Measurements from ENCODE around the gene HSD11B1.
A peak's percentile ranks its signal among the peaks of the same experiment; 100 is the strongest.

Gene HSD11B1

DNA sequence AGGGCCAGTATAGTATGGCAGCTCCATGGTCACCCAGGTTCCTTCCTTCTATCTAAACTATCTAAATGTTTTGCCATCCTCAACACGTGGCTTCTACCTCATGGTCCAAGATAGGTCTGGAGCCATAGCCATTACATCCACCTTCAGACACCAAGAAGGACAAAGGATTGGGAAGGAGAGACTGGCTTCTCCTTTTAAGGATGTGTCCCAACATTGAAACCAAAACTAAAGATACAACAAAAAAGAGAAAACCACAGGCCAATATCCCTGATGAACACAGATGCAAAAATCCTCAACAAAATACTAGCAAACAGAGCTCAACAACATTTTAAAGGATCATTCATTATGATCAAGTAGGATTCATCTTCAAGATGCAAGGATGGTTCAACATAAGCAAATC lies 24.8 kb downstream of the HSD11B1 start:
- H3K4me1 Mint-ChIP-seq, result peaks cover 53% of the 10 kb centered on the region
- ATAC-seq, result no peak
- peak overlapping the region; percentile 23 to 35 for H3K27ac Mint-ChIP-seq
- no peak overlapping the region for H3K4me3 Mint-ChIP-seq
- peaks cover 0 to 4% of the 10 kb centered on the region in 2 donors for H3K9me3 Mint-ChIP-seq
- no peaks in the 10 kb centered on the region for H3K27me3 Mint-ChIP-seq
- no peak for DNase-seq

- H3K9me3 Mint-ChIP-seq, result no peaks in the 10 kb centered on the region
- no peak overlapping the region for H3K27ac Mint-ChIP-seq
These were observed 28.1 kb downstream of the HSD11B1 start for GRCh38 chr1:209732725-209733124.

DNA sequence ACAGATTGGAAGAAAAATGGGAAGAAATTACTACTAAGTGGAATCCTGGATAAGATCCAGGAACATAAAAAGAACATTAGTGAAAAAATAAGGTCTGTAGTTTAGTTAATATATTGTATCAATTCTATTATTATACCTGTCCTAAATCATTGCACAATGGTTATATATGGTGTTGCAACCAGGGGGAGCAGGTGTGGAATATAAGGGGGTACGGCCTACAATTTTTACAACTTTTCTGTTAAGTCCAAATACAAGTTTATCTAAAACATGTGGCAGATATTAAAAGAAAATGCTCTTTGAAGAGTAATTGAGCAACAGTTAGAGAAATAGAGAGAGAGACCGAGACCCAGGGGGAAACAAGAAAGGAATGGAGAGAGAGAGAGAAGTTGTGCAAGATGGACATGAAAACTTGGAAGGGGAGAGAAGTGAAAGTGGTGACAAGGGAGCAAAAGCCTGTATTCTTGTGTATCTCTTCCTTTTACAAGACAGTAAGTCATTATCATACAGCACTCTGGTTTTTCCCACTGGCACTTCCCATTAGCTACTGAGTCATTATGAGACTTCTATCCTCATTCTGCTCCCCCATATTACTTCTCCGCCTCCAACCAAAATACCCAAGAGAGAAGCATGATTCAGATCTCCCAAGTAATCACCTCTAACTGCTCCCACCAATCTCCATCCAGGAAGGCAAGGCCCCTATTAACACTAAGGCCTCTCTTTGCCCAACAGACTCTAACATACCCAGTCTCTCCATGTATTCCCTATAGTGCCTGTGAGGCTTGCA lies 29.0 kb downstream of the HSD11B1 start:
- peak overlapping the region in 1 of 2 donors; percentile 7 for H3K4me3 Mint-ChIP-seq
- ATAC-seq (peak; percentile 49), DNase-seq (no peak)
- peaks cover 50% of the 10 kb centered on the region for H3K4me1 Mint-ChIP-seq
- H3K27me3 Mint-ChIP-seq, result no peaks in the 10 kb centered on the region
- H3K27ac Mint-ChIP-seq, result no peak overlapping the region
- H3K9me3 Mint-ChIP-seq, result no peaks in the 10 kb centered on the region

More at GRCh38 chr1:209732725-209733124, 28.1 kb downstream of the HSD11B1 start:
- DNase-seq, result no peak
- H3K4me1 Mint-ChIP-seq, result peaks cover 53% of the 10 kb centered on the region
- no peak for ATAC-seq
- no peak overlapping the region for H3K4me3 Mint-ChIP-seq
- H3K27me3 Mint-ChIP-seq, result no peaks in the 10 kb centered on the region

DNA sequence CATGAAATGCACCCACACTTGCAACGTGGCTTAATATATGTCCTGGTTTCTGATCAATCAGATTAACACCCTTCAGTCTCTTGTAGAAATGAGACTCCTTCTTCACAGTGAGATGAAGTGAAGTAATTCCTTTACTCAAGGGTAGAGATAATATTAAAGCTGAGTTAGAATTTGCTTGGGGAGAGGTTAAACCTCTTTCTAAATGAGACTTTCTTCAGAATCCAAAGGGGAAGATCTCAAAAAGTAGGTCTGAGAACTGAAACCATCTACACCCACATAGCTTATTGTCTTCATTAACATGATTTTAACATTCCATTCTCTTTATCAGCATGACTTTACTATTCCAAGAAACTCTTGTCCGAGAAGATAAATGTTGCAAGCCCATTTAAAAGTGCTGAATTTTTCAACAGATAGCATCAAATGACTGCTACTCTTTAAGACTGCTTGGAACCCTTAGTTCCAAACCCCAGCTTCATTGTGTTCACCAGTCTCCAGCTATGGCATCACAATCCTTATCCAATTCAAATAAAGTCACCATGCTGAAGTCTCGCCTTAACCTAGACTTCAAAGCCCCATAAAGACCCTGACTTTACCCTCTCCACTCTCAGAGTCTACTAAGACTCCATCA lies 32.0 kb downstream of the HSD11B1 start:
- Mint-ChIP-seq H3K27me3 (no peaks in the 10 kb centered on the region), H3K9me3 (no peaks in the 10 kb centered on the region), H3K27ac (no peak overlapping the region), H3K4me1 (peaks cover 49% of the 10 kb centered on the region), H3K4me3 (peak overlapping the region in 1 of 2 donors; percentile 18)
- no peak for DNase-seq
- ATAC-seq, result peak; percentile 35

- Mint-ChIP-seq H3K9me3 (no peaks in the 10 kb centered on the region), H3K4me1 (peaks cover 55% of the 10 kb centered on the region), H3K27ac (peak overlapping the region in 1 of 2 donors; percentile 4), H3K4me3 (peak overlapping the region in 1 of 2 donors; percentile 18), H3K27me3 (no peaks in the 10 kb centered on the region)
- ATAC-seq (no peak), DNase-seq (no peak)
These were observed 32.5 kb downstream of the HSD11B1 start for GRCh38 chr1:209737118-209737505.

- H3K4me1 Mint-ChIP-seq, result peaks cover 60% of the 10 kb centered on the region
These were observed 33.6 kb downstream of the HSD11B1 start for GRCh38 chr1:209738270-209738669.

DNA sequence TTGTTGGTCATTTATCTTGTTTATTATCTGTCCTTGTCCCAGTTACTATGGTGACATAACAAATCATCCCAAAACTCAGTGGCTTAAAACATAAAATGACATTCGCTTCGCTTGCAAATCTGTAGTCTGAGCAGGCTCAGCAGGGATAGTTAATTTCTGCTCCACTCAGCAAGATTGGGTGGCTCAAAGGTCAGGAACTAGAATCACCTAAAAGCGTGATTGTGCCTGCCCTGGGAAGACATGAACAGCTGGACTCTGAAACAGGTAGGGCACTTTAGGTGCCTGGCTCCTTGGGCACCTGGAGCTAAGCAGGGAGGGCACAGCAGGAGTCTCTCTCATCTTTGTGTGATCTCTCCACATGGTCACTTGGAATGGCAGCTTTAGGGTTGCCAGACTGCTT lies 36.5 kb downstream of the HSD11B1 start:
- Mint-ChIP-seq H3K4me1 (peaks cover 46% of the 10 kb centered on the region), H3K4me3 (no peak overlapping the region), H3K27ac (no peak overlapping the region), H3K9me3 (no peaks in the 10 kb centered on the region), H3K27me3 (no peaks in the 10 kb centered on the region)
- DNase-seq, result no peak
- ATAC-seq, result no peak

More at GRCh38 chr1:209738270-209738669, 33.6 kb downstream of the HSD11B1 start:
- DNase-seq, result no peak
- no peak for ATAC-seq
- Mint-ChIP-seq H3K4me3 (no peak overlapping the region), H3K27me3 (no peaks in the 10 kb centered on the region), H3K9me3 (no peaks in the 10 kb centered on the region), H3K27ac (no peak overlapping the region)

GRCh38 chr1:209741889-209742288 lies 37.2 kb downstream of the HSD11B1 start:
- DNase-seq (no peak), ATAC-seq (no peak)
- H3K4me3 Mint-ChIP-seq, result no peak overlapping the region
- H3K4me1 Mint-ChIP-seq, result peaks cover 46% of the 10 kb centered on the region
- H3K27ac Mint-ChIP-seq, result no peak overlapping the region
- no peaks in the 10 kb centered on the region for H3K27me3 Mint-ChIP-seq
- H3K9me3 Mint-ChIP-seq, result no peaks in the 10 kb centered on the region

GRCh38 chr1:209742409-209743144 lies 37.9 kb downstream of the HSD11B1 start:
- Mint-ChIP-seq H3K4me3 (no peak overlapping the region), H3K27me3 (no peaks in the 10 kb centered on the region)
- ATAC-seq, result no peak

DNA sequence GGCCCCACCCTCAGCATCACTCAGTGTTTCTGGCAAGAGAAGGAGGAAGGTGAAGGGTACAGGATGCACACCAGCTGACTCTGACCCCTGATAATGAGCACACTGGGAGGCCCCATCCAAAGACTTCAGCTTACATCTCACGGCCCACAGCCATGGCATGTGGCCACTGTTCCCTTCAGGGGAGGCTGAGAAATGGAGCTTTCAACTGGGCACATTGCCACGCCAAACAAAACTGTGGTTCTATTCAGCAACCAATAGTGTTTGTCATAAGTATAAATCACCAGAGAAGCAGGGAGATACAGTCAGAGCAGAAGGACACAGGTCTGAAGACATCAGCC lies 38.5 kb downstream of the HSD11B1 start:
- peak overlapping the region in 1 of 2 donors; percentile 64 for H3K27ac Mint-ChIP-seq
- ATAC-seq (no peak), DNase-seq (no peak)
- no peak overlapping the region for H3K4me3 Mint-ChIP-seq
- H3K9me3 Mint-ChIP-seq, result no peaks in the 10 kb centered on the region
- peaks cover 52% of the 10 kb centered on the region for H3K4me1 Mint-ChIP-seq
- no peaks in the 10 kb centered on the region for H3K27me3 Mint-ChIP-seq

More at GRCh38 chr1:209742409-209743144, 37.9 kb downstream of the HSD11B1 start:
- DNase-seq, result no peak
- peaks cover 47% of the 10 kb centered on the region for H3K4me1 Mint-ChIP-seq
- no peak overlapping the region for H3K27ac Mint-ChIP-seq
- no peaks in the 10 kb centered on the region for H3K9me3 Mint-ChIP-seq

DNA sequence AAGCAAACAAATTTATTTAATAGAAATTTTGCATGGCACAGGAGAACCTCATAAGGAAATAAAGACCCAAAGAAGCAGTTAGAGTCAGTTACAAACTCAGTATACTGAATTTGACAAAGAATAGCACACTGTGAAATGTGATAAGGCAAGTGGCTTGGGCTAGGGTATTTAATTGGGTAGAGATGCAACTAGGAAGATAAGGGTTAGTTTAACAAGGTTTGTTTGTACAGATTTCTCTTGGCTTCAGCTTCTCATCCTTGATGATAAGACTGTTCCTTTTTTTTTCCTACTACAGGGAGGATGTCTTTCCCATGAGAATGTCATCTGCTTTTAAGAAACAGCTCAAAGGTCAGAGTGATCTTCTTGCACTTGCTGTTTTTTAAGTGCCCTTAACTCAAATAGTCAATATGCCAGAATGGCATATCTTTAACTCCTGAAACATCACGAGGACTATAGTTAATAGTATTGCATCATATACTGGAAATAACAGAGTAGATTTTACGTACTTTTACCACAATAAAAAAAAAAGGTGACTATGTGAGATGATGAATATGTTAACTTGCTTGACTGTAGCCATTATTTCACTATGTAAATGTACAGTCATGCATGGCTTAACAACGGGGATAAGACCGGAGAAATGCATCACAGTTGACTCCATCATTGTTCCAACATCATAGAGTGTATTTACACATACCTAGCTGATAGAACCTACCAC lies 42.0 kb downstream of the HSD11B1 start:
- Mint-ChIP-seq H3K9me3 (no peaks in the 10 kb centered on the region), H3K4me1 (peaks cover 77% of the 10 kb centered on the region), H3K27me3 (no peaks in the 10 kb centered on the region), H3K27ac (peak overlapping the region in 1 of 2 donors; percentile 95), H3K4me3 (no peak overlapping the region)
- DNase-seq (no peak), ATAC-seq (no peak)

- DNase-seq, result peak; percentile 94 to 97
- H3K4me1 Mint-ChIP-seq, result peaks cover 77% of the 10 kb centered on the region
- H3K27me3 Mint-ChIP-seq, result no peaks in the 10 kb centered on the region
- H3K9me3 Mint-ChIP-seq, result no peaks in the 10 kb centered on the region
- peak; percentile 85 for ATAC-seq
- H3K27ac Mint-ChIP-seq, result peak overlapping the region; percentile 94 to 95
- peak overlapping the region; percentile 70 to 75 for H3K4me3 Mint-ChIP-seq
These were observed 43.1 kb downstream of the HSD11B1 start for GRCh38 chr1:209747580-209748262.

DNA sequence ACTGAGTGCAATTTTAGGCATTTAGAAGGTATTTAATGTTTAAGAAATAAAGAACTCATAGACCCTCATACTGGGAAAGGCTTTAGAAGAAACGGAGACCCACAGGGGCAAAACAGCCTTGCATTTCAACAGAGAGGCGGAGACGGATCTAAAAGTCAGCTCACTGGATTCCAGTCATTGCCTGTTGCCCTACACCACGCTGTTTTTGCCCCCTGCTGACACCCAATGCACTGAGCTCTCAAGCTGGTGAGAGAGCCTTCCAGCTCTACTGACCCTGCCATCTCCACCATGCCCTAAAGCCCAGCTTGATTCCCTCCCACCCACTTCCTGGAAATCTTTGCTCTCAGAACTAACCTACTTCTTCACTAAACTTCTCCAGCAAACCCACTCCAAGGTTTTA lies 44.0 kb downstream of the HSD11B1 start:
- DNase-seq, result no peak
- no peak for ATAC-seq
- H3K4me1 Mint-ChIP-seq, result peaks cover 77% of the 10 kb centered on the region
- no peaks in the 10 kb centered on the region for H3K27me3 Mint-ChIP-seq
- peak overlapping the region; percentile 46 to 75 for H3K4me3 Mint-ChIP-seq
- no peaks in the 10 kb centered on the region for H3K9me3 Mint-ChIP-seq
- peak overlapping the region; percentile 21 to 95 for H3K27ac Mint-ChIP-seq

DNA sequence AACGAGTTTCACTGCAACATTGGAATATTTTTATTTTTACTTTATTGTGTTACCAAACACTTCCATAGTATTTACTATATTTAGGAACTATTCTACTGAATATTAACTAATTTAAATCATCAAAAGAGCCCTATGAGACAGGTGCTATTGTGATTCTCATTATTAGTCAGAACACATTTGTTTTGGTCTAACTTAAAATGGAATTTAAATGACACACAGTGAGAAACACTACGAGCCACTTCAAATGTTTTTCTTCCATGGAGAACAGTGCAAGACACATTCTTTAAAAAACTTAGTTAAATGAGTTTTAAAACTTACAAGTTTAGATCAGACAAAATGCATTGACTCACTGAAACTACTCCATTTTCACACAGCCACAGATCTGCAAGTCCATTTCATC lies 44.6 kb downstream of the HSD11B1 start:
- peaks cover 80% of the 10 kb centered on the region for H3K4me1 Mint-ChIP-seq
- no peak for DNase-seq
- peak overlapping the region; percentile 84 to 93 for H3K27ac Mint-ChIP-seq
- no peaks in the 10 kb centered on the region for H3K27me3 Mint-ChIP-seq
- no peak for ATAC-seq
- no peaks in the 10 kb centered on the region for H3K9me3 Mint-ChIP-seq
- H3K4me3 Mint-ChIP-seq, result peak overlapping the region; percentile 63 to 69
